GM12878 (cell line): ENCODE data around the gene SLC25A30. TPM values are rescaled to one million over a fixed set of nuclear protein-coding genes. Genes with fewer than 3 reads are reported as not detected.

Source experiments
- ATAC-seq: fragments of 200-7000 bp; cut with Tn5 transposase; 3 replicates; pipeline ENCODE4 v1.9.1; 2020; ENCODE audit warnings: mild to moderate bottlenecking, moderate library complexity
- BruUV-seq: library from RNA; stranded (reverse); fragments of 400-500 nt; replicated peaks from 2 replicates; lab custom pipeline; 2021; lab: Mats Ljungman, UMichigan
- CTCF ChIA-PET: fragments of 300-600 bp; sonication (Branson Sonifier 250); formaldehyde crosslinking; extraction: SDS; loops from one replicate; lab custom pipeline; 2021; ENCODE audit warnings: inconsistent platforms; lab: Yijun Ruan, JAX
- POLR2A ChIA-PET: fragments of 350-600 bp; formaldehyde crosslinking; extraction: SDS; loops from one replicate; lab custom pipeline; 2021; ENCODE audit warnings: inconsistent platforms; lab: Charles Lee
- RAD21 ChIA-PET: fragments of 300-600 bp; sonication (Branson Sonifier 250); formaldehyde crosslinking; loops from one replicate; lab custom pipeline; 2023; ENCODE audit warnings: antibody characterized with exemption; ENCODE audit not compliant: unreplicated experiment; lab: Charles Lee
- SMC1A ChIA-PET: fragments of 300-600 bp; sonication (Branson Sonifier 250); formaldehyde crosslinking; loops from one replicate; lab custom pipeline; 2023; ENCODE audit not compliant: unreplicated experiment, uncharacterized antibody; lab: Charles Lee
- DNase-seq: peaks from one replicate; pipeline ENCODE4 v3.0.0-alpha.2; 2011; ENCODE audit warnings: low read depth, low spot score
- FAIRE-seq: peaks from 3 replicates; lab custom pipeline; 2011; peaks lifted over from hg19 to GRCh38; lab: Jason Lieb, UNC
- H2AFZ ChIP-seq: 2 replicates; pipeline ENCODE4 v1.6.0; 2011; ENCODE audit warnings: low read depth, low read length, control low read depth; ENCODE audit not compliant: control insufficient read depth
- H3K27ac ChIP-seq: 2 replicates; pipeline ENCODE4 v1.5.1; 2011; ENCODE audit warnings: control low read depth; ENCODE audit not compliant: control insufficient read depth, insufficient read depth
- H3K27me3 ChIP-seq, 2 experiments: replicated peaks in 1 of 2; 2 replicates each; pipeline versions ENCODE4 v1.6.0 to v1.6.1; 2011; ENCODE audit warnings: low read length in 1 of 2; ENCODE audit not compliant: control insufficient read depth in 2 of 2, insufficient read depth in 2 of 2
- H3K36me3 ChIP-seq, 2 experiments: 2 replicates each; pipeline ENCODE4 v1.5.1; 2011; ENCODE audit warnings: low read length in 1 of 2; ENCODE audit not compliant: control insufficient read depth in 2 of 2, insufficient read depth in 2 of 2
- H3K4me1 ChIP-seq: 2 replicates; pipeline ENCODE4 v1.6.1; 2011; ENCODE audit warnings: mild to moderate bottlenecking, low read length, moderate library complexity, mixed read lengths; ENCODE audit not compliant: control insufficient read depth, insufficient read depth
- H3K4me2 ChIP-seq: 2 replicates; pipeline ENCODE4 v1.6.0; 2011; ENCODE audit warnings: control low read depth; ENCODE audit not compliant: control insufficient read depth, insufficient read depth
- H3K4me3 ChIP-seq: fragments of 200-600 bp; sonication (generic); 2 replicates; pipeline ENCODE4 v1.5.1; 2016
- H3K79me2 ChIP-seq: 2 replicates; pipeline ENCODE4 v1.6.0; 2011; ENCODE audit warnings: low read length; ENCODE audit not compliant: control insufficient read depth, insufficient read depth
- H3K9ac ChIP-seq: 2 replicates; pipeline ENCODE4 v1.8.0; 2011; ENCODE audit warnings: low read length, control low read depth, mixed read lengths; ENCODE audit not compliant: control insufficient read depth, insufficient read depth
- H3K9me3 ChIP-seq: replicated peaks from 3 replicates; pipeline ENCODE4 v1.5.1; 2011; ENCODE audit warnings: mild to moderate bottlenecking, low read length; ENCODE audit not compliant: control insufficient read depth, insufficient read depth
- H4K20me1 ChIP-seq: 2 replicates; pipeline ENCODE4 v1.6.0; 2011; ENCODE audit not compliant: control insufficient read depth, insufficient read depth
- EED ChIP-seq: sonication (generic); IDR thresholded peaks from 2 replicates; pipeline ENCODE4 v1.6.1; 2016; ENCODE audit warnings: antibody characterized with exemption, low read depth
- ESRRA ChIP-seq: IDR thresholded peaks from 2 replicates; pipeline ENCODE4 v1.6.1; 2012; ENCODE audit warnings: mild to moderate bottlenecking, low read length, improper control_type of control experiment
- IRF4 ChIP-seq: IDR thresholded peaks from 2 replicates; pipeline ENCODE4 v1.6.1; 2011; ENCODE audit warnings: low read depth, low read length
- LARP7 ChIP-seq: fragments of 450-650 bp; IDR thresholded peaks from 2 replicates; pipeline ENCODE4 v1.6.1; 2017; ENCODE audit warnings: mild to moderate bottlenecking
- NFYA ChIP-seq: IDR thresholded peaks from 2 replicates; pipeline ENCODE4 v1.6.1; 2011; ENCODE audit warnings: low read depth, mild to moderate bottlenecking, low read length, improper control_type of control experiment, borderline replicate concordance
- RUNX3 ChIP-seq: IDR thresholded peaks from 2 replicates; pipeline ENCODE4 v1.6.1; 2012; ENCODE audit warnings: low read length, inconsistent platforms
- ZBTB33 ChIP-seq: fragments of 450-650 bp; IDR thresholded peaks from 2 replicates; pipeline ENCODE4 v1.6.1; 2017; ENCODE audit warnings: mild to moderate bottlenecking
- WGBS: methylation state at CpG from one replicate; pipeline ENCODE4 v1.1.6; 2016; ENCODE audit warnings: low lambda C conversion rate; ENCODE audit not compliant: insufficient replicate concordance, insufficient coverage; ENCODE audit errors: missing lambda C conversion rate; 5-methylcytosine and 5-hydroxymethylcytosine counted together
- in situ Hi-C: fragments of 300-500 bp; cut with MboI; formaldehyde crosslinking; loops from 9 replicates; pipeline ENCODE4 v1.14.3; 2018; ENCODE audit warnings: mixed read lengths
- intact Hi-C: fragments of 100-400 bp; cut with micrococcal nuclease; formaldehyde crosslinking; loops from one replicate; pipeline ENCODE4 v1.14.2; 2022; ENCODE audit not compliant: unreplicated experiment
- polyA plus RNA-seq, 11 experiments: library from polyadenylated mRNA; depleted of rRNA in 4 of 11; unstranded in 6 of 11; stranded (reverse) in 5 of 11; fragments of >200 nt; fragmentation: Nextera tagmentation in 4 of 11; fragmentation: Illumina TruSeq in 1 of 11; extraction: Ambion mirVana in 4 of 11; extraction: Trizol in 1 of 11; gene quantifications; 1 replicate in 1 of 11; 2 replicates in 10 of 11; pipeline versions ENCODE4 v1.2.1 to v1.2.3, GENCODE V29; 2011 to 2016; ENCODE audit warnings: inconsistent platforms in 2 of 11, missing spikeins in 2 of 11, low read depth in 1 of 11
- total RNA-seq, 4 experiments: library from RNA; depleted of rRNA in 3 of 4; stranded (reverse); fragments of >200 nt in 3 of 4; fragmentation: Illumina TruSeq in 1 of 4; extraction: Trizol in 1 of 4; gene quantifications; 2 replicates each; pipeline versions ENCODE4 v1.2.1 to v1.2.3, GENCODE V29; 2013 to 2021
- TF ChIP-seq, protein P1 (sequence below): IDR thresholded peaks from 2 replicates; pipeline ENCODE4 v1.6.1; 2012; ENCODE audit warnings: low read depth, low read length, improper control_type of control experiment
- TF ChIP-seq, protein P2 (sequence below): fragments of 450-650 bp; IDR thresholded peaks from 2 replicates; pipeline ENCODE4 v1.6.1; 2017; ENCODE audit warnings: mild to moderate bottlenecking, moderate library complexity

The SLC25A30 gene
- total and polyA plus RNA-seq, 10 of the 15 experiments (the other 5 are each of a cell fraction or from before 2014, with no cell fraction given), result 2.4 to 18.0 (median 8.9) TPM

GRCh38 chr13:45436332-45436731, 18.2 kb upstream of the SLC25A30 start:
- no TSS peak for BruUV-seq
- no peak overlapping the region for H3K4me3 ChIP-seq
- no peaks in the 10 kb centered on the region for H3K9me3 ChIP-seq
- no peak for TF ChIP-seq LARP7
- no peak for TF ChIP-seq RUNX3
- TF ChIP-seq EED, result no peak
- no peak for TF ChIP-seq ESRRA
- TF ChIP-seq, protein P1, sequence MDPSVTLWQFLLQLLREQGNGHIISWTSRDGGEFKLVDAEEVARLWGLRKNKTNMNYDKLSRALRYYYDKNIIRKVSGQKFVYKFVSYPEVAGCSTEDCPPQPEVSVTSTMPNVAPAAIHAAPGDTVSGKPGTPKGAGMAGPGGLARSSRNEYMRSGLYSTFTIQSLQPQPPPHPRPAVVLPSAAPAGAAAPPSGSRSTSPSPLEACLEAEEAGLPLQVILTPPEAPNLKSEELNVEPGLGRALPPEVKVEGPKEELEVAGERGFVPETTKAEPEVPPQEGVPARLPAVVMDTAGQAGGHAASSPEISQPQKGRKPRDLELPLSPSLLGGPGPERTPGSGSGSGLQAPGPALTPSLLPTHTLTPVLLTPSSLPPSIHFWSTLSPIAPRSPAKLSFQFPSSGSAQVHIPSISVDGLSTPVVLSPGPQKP, result no peak
- TF ChIP-seq, protein P2, sequence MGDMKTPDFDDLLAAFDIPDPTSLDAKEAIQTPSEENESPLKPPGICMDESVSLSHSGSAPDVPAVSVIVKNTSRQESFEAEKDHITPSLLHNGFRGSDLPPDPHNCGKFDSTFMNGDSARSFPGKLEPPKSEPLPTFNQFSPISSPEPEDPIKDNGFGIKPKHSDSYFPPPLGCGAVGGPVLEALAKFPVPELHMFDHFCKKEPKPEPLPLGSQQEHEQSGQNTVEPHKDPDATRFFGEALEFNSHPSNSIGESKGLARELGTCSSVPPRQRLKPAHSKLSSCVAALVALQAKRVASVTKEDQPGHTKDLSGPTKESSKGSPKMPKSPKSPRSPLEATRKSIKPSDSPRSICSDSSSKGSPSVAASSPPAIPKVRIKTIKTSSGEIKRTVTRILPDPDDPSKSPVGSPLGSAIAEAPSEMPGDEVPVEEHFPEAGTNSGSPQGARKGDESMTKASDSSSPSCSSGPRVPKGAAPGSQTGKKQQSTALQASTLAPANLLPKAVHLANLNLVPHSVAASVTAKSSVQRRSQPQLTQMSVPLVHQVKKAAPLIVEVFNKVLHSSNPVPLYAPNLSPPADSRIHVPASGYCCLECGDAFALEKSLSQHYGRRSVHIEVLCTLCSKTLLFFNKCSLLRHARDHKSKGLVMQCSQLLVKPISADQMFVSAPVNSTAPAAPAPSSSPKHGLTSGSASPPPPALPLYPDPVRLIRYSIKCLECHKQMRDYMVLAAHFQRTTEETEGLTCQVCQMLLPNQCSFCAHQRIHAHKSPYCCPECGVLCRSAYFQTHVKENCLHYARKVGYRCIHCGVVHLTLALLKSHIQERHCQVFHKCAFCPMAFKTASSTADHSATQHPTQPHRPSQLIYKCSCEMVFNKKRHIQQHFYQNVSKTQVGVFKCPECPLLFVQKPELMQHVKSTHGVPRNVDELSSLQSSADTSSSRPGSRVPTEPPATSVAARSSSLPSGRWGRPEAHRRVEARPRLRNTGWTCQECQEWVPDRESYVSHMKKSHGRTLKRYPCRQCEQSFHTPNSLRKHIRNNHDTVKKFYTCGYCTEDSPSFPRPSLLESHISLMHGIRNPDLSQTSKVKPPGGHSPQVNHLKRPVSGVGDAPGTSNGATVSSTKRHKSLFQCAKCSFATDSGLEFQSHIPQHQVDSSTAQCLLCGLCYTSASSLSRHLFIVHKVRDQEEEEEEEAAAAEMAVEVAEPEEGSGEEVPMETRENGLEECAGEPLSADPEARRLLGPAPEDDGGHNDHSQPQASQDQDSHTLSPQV, result no peak
- no peak for TF ChIP-seq ZBTB33
- TF ChIP-seq NFYA, result no peak
- no peak for TF ChIP-seq IRF4
- no peaks in the 10 kb centered on the region for H4K20me1 ChIP-seq
- ChIA-PET POLR2A (no interaction called here), CTCF (no interaction called here), RAD21 (no interaction called here), SMC1A (interaction anchor here (0.9 to 1.5 kb wide), 2 partner anchors 25 to 82 kb away, joined by 3 read pairs; no protein-coding TSS in a partner anchor)
- in situ Hi-C loops (no loop called here), intact Hi-C loops (no loop called here)
- H3K79me2 ChIP-seq, result no peaks in the 10 kb centered on the region
- no peak overlapping the region for H3K9ac ChIP-seq
- DNase-seq (no peak), ATAC-seq (no peak), FAIRE-seq (no peak)
- H3K4me1 ChIP-seq, result peaks cover 7% of the 10 kb centered on the region
- H2AFZ ChIP-seq, result no peak overlapping the region
- no peak overlapping the region for H3K4me2 ChIP-seq
- H3K27me3 ChIP-seq, result no peaks in the 10 kb centered on the region
- H3K36me3 ChIP-seq, result no peaks in the 10 kb centered on the region
- WGBS, result 81% methylated on average over 9 of the region's 9 CpGs
- H3K27ac ChIP-seq, result no peak overlapping the region
